Measurements from ENCODE around the gene TRPM4. TPM values are rescaled to one million over a fixed set of nuclear protein-coding genes. Genes with fewer than 3 reads are reported as not detected.
A peak's percentile ranks its signal among the peaks of the same experiment; 100 is the strongest.

TRPM4 gene
- total RNA-seq, 2 experiments from 2014 or later, result 0.14 TPM; not detected in 1

- ATAC-seq, result no peak
- H3K27ac Mint-ChIP-seq, result no peak overlapping the region
Measured at GRCh38 chr19:49149652-49150105, 7.9 kb upstream of the TRPM4 start.

GRCh38 chr19:49150106-49150943 is 7.3 kb upstream of the TRPM4 start:
- ATAC-seq, result peak; percentile 26
- peaks cover 69% of the 10 kb centered on the region for H3K27me3 Mint-ChIP-seq
- peaks cover 30% of the 10 kb centered on the region for H3K4me1 Mint-ChIP-seq
- no peak overlapping the region for H3K27ac Mint-ChIP-seq
- peak; percentile 56 for DNase-seq
- CTCF ChIA-PET, result interaction anchor here (1.3 to 3.6 kb wide), 5 partner anchors 36 to 150 kb away, joined by 3 to 20 read pairs (median 10); partner anchors contain the start of gene LIN7B
- no peaks in the 10 kb centered on the region for H3K9me3 Mint-ChIP-seq (ENCODE audit: low read depth)
- H3K36me3 Mint-ChIP-seq, result no peaks in the 10 kb centered on the region
- peak overlapping the region; percentile 69 for H3K4me3 Mint-ChIP-seq

More at GRCh38 chr19:49149652-49150105, 7.9 kb upstream of the TRPM4 start:
- peaks cover 32% of the 10 kb centered on the region for H3K4me1 Mint-ChIP-seq
- peaks cover 67% of the 10 kb centered on the region for H3K27me3 Mint-ChIP-seq
- H3K36me3 Mint-ChIP-seq, result no peaks in the 10 kb centered on the region
- peak overlapping the region; percentile 69 for H3K4me3 Mint-ChIP-seq
- DNase-seq, result no peak
- H3K9me3 Mint-ChIP-seq (ENCODE audit: low read depth), result no peaks in the 10 kb centered on the region
- CTCF ChIA-PET, result interaction anchor here (1.3 to 3.6 kb wide), 3 partner anchors 35 to 52 kb away, joined by 4 to 20 read pairs (median 17); partner anchors contain the start of gene LIN7B

- Mint-ChIP-seq H3K9me3 (ENCODE audit: low read depth) (no peaks in the 10 kb centered on the region), H3K27me3 (peaks cover 69% of the 10 kb centered on the region), H3K27ac (no peak overlapping the region), H3K4me3 (no peak overlapping the region), H3K4me1 (peaks cover 25% of the 10 kb centered on the region), H3K36me3 (no peaks in the 10 kb centered on the region)
- ATAC-seq (no peak), DNase-seq (no peak)
- CTCF ChIA-PET, result interaction anchor here (1.0 to 1.9 kb wide), 3 partner anchors 53 to 151 kb away, joined by 3 to 10 read pairs (median 4); no protein-coding TSS in a partner anchor
Measured at GRCh38 chr19:49150944-49151243, 6.7 kb upstream of the TRPM4 start.

- Mint-ChIP-seq H3K4me1 (peaks cover 24% of the 10 kb centered on the region), H3K36me3 (no peaks in the 10 kb centered on the region), H3K27ac (no peak overlapping the region), H3K9me3 (ENCODE audit: low read depth) (no peaks in the 10 kb centered on the region), H3K27me3 (peaks cover 70% of the 10 kb centered on the region), H3K4me3 (no peak overlapping the region)
- CTCF ChIA-PET, result interaction anchor here (1.0 to 1.9 kb wide), 4 partner anchors 52 to 151 kb away, joined by 3 to 10 read pairs (median 4); no protein-coding TSS in a partner anchor
- DNase-seq, result no peak
- no peak for ATAC-seq
Measured at GRCh38 chr19:49151267-49152118, 6.1 kb upstream of the TRPM4 start.

DNA sequence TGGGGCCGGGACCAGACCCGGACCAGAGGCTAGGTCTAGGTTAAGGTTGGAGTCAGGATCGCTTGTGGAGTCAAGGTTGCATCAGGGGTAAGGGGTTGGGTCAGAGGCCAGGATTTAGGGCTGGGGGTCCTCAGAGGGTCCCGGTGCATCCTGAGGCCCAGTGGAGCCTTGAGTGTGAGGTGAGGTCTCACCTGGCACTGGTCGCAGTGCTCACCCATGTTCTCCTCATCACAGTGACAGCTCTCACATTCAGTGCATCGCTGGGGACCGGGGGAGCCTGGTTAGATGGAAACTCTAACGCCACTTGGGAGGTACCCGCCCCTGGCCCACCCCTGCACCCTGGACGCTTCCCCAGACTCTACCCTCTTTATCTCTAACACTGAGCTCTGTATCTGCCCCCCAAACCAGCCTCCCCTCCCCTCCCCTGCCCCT is 5.5 kb upstream of the TRPM4 start:
- Mint-ChIP-seq H3K4me3 (no peak overlapping the region), H3K27ac (no peak overlapping the region), H3K4me1 (peaks cover 24% of the 10 kb centered on the region), H3K27me3 (peaks cover 65% of the 10 kb centered on the region), H3K9me3 (ENCODE audit: low read depth) (no peaks in the 10 kb centered on the region), H3K36me3 (no peaks in the 10 kb centered on the region)
- CTCF ChIA-PET, result interaction anchor here (1.1 kb wide), 1 partner anchor 53 kb away, joined by 3 read pairs; no protein-coding TSS in a partner anchor
- ATAC-seq (no peak), DNase-seq (no peak)

DNA sequence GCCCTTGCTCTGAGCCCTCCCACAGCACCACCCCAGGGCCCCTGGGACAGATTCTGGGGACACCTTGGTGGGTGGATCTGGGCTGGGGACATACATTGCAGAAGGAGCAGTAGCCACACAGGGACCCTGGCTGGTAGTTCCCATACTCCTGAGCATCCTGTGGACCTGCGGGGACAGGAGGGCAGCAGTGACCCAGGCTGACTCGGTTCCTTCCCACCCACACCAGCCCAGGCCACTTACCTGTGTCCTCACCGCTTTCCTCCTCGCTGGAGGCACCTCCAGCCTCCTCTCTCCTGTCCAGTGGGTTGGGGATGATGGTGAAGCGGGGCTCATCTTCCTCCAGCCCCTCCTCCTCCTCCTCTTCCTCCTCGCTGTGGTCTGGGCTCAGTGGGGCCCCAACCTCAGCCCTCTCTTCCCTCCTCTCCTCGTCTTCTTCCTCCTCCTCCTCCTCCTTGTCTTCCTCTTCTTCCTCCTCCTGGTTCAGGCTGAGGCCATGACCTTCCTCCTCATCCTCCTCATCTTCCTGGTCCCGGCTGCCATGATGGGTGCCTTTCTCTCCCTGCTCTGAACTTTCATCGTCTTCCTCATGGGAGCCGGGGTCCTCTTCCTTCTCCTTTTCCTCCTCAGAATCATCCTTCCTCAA is 4.3 kb upstream of the TRPM4 start:
- CTCF ChIA-PET, result no interaction called here
- Mint-ChIP-seq H3K36me3 (no peaks in the 10 kb centered on the region), H3K4me3 (no peak overlapping the region)

DNA sequence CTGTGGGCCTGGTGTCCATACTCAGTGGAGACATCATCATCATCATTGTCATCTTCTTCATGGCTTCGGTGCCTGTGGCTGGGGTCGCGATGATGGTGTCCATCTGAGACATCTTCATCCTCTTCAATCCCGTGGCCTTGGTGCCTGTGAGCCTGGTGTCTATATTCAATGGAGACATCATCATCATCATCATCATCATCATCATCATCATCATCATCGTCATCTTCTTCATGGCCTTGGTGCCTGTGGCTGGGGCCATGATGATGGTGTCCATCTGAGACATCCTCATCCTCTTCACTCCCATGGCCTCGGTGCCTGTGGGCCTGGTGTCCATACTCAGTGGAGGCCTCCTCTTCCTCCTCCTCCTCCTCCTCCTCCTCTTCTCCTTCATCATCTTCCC is 3.3 kb upstream of the TRPM4 start:
- Mint-ChIP-seq H3K4me1 (peaks cover 22% of the 10 kb centered on the region), H3K36me3 (no peaks in the 10 kb centered on the region), H3K27ac (no peak overlapping the region), H3K9me3 (ENCODE audit: low read depth) (no peaks in the 10 kb centered on the region), H3K27me3 (peaks cover 63% of the 10 kb centered on the region), H3K4me3 (no peak overlapping the region)
- CTCF ChIA-PET, result no interaction called here
- no peak for ATAC-seq
- no peak for DNase-seq

More for the DNA sequence above, 4.3 kb upstream of the TRPM4 start:
- no peak overlapping the region for H3K27ac Mint-ChIP-seq
- no peaks in the 10 kb centered on the region for H3K9me3 Mint-ChIP-seq (ENCODE audit: low read depth)
- H3K27me3 Mint-ChIP-seq, result peaks cover 68% of the 10 kb centered on the region
- H3K4me1 Mint-ChIP-seq, result peaks cover 25% of the 10 kb centered on the region
- DNase-seq, result no peak
- ATAC-seq, result no peak

- CTCF ChIA-PET, result no interaction called here
- no peaks in the 10 kb centered on the region for H3K36me3 Mint-ChIP-seq
- H3K27me3 Mint-ChIP-seq, result peaks cover 60% of the 10 kb centered on the region
- ATAC-seq (no peak), DNase-seq (no peak)
- no peak within 1 kb of the TSS for H3K4me3 Mint-ChIP-seq
- no peaks in the 10 kb centered on the region for H3K9me3 Mint-ChIP-seq (ENCODE audit: low read depth)
- H3K27ac Mint-ChIP-seq, result no peak within 1 kb of the TSS
- peaks cover 12% of the 10 kb centered on the region for H3K4me1 Mint-ChIP-seq
Measured at GRCh38 chr19:49155005-49155819, 2.4 kb upstream of the TRPM4 start, which contains the start of gene HRC. Gene HRC, minus strand, starts transcription at chr19:49155396. Its CDS starts 159 bp downstream, at chr19:49155237.

DNA sequence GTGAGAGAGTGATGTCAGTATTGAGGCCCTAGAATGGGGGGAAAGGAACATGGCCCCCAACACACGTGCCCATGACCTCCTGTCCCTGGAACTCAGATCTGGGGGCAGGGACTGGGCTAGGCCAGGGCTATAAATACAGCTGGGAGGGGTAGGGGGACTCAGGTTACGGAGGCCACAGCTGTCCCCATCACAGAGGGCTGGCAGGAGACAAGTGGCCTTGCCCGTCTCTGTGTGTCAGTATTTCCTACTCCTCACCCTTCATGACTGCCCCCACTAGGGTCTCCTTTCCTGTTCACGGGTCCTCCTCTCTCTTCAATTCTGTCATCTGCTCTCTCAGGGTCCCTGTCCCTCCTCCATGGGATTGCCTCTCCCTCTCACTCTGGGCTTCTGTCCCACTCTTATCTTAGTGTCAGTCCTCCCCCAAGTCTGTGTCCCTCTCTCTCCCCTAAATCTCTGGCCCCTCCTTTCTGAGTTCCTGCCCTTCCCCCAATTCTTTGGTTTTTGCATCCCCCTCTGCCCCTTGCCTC is 1.7 kb upstream of the TRPM4 start:
- Mint-ChIP-seq H3K27me3 (peaks cover 63% of the 10 kb centered on the region), H3K4me1 (peaks cover 10% of the 10 kb centered on the region), H3K4me3 (no peak overlapping the region), H3K9me3 (ENCODE audit: low read depth) (no peaks in the 10 kb centered on the region), H3K36me3 (no peaks in the 10 kb centered on the region), H3K27ac (no peak overlapping the region)
- ATAC-seq (no peak), DNase-seq (no peak)
- CTCF ChIA-PET, result no interaction called here

DNA sequence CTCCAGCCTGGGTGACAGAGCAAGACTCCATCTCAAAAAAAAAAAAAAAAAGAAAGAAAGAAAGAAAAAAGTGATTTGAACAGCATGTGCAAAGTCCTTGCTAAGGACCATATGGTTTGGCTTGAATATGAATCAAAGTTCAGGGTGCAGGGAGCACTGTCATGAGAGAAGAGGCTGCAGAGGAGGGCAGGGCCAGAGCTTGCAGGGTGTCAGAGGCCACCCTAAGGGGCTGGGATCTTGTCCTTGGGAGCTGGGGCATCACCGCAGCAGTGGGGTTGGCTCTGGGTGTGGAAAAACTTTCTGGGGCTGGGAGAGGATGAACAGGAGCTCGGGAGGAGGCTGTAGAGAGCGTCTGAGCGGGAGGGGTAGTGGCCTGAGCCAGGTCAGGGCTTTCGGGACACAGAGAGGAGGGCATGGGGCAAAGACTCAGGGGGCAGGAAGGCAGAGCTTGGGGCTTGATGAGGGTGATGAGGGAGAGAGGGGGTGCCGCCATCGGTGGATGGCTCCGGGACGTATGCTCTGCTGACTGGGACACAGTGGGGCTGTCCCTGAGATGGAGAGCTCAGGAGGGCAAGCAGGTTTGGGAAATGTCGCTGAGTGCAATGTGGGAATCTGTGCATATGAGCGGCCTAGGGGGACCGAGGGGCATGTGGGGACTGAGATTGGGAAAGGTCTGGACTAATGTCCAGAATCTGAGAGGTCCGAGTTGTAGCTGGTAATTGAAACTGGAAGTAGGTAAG is 3.0 kb downstream of the TRPM4 start:
- H3K27me3 Mint-ChIP-seq, result peaks cover 39% of the 10 kb centered on the region
- H3K36me3 Mint-ChIP-seq, result no peaks in the 10 kb centered on the region
- ATAC-seq, result no peak
- CTCF ChIA-PET, result interaction anchor here (0.7 to 1.1 kb wide), 3 partner anchors 14 to 337 kb away, joined by 3 to 8 read pairs (median 3); no protein-coding TSS in a partner anchor
- no peaks in the 10 kb centered on the region for H3K9me3 Mint-ChIP-seq (ENCODE audit: low read depth)
- H3K27ac Mint-ChIP-seq, result no peak overlapping the region
- no peak for DNase-seq
- H3K4me3 Mint-ChIP-seq, result no peak overlapping the region
- peaks cover 4% of the 10 kb centered on the region for H3K4me1 Mint-ChIP-seq

- DNase-seq (no peak), ATAC-seq (no peak)
- Mint-ChIP-seq H3K4me3 (no peak overlapping the region), H3K27ac (no peak overlapping the region), H3K9me3 (ENCODE audit: low read depth) (no peaks in the 10 kb centered on the region), H3K27me3 (peaks cover 39% of the 10 kb centered on the region), H3K36me3 (no peaks in the 10 kb centered on the region), H3K4me1 (peaks cover 4% of the 10 kb centered on the region)
- CTCF ChIA-PET, result interaction anchor here (1.0 kb wide), 1 partner anchor 64 kb away, joined by 4 read pairs; no protein-coding TSS in a partner anchor
Measured at GRCh38 chr19:49161987-49162386, 4.4 kb downstream of the TRPM4 start.
